AG04450 (cell line): Measurements from ENCODE around the gene CCDC92B. TPM values are rescaled to one million over a fixed set of nuclear protein-coding genes. Genes with fewer than 3 reads are reported as not detected.
"Not testable (repeated sequence)": the region's sequence is repeated elsewhere in the genome, so short reads cannot be mapped to it uniquely, and the experiment has no call there.

ENCODE experiments used
- CTCF ChIA-PET: fragments of 300-600, 350-600 bp; formaldehyde crosslinking; extraction: SDS; loops from one replicate; lab custom pipeline; 2022; ENCODE audit warnings: antibody characterized with exemption, inconsistent platforms; lab: Charles Lee
- POLR2A ChIA-PET: fragments of 350-600 bp; formaldehyde crosslinking; extraction: SDS; loops from one replicate; lab custom pipeline; 2021; ENCODE audit warnings: antibody characterized with exemption, inconsistent platforms; lab: Yijun Ruan, JAX
- DNase-seq: peaks from one replicate; pipeline ENCODE4 v3.0.0-alpha.2; 2011; ENCODE audit warnings: low read depth, low spot score
- H3K27ac ChIP-seq: one replicate; pipeline ENCODE4 v1.5.1; 2012; ENCODE audit warnings: low read depth, low read length, control low read depth
- H3K27me3 ChIP-seq: one replicate; pipeline ENCODE4 v1.6.0; 2012; ENCODE audit warnings: low read length; ENCODE audit not compliant: control insufficient read depth, insufficient read depth
- H3K4me3 ChIP-seq: 2 replicates; pipeline ENCODE4 v1.5.1; 2011; ENCODE audit warnings: mild to moderate bottlenecking, low read depth, low read length, control low read depth
- H3K9me3 ChIP-seq: 2 replicates; pipeline ENCODE4 v1.5.1; 2012; ENCODE audit warnings: low read length; ENCODE audit not compliant: control insufficient read depth, insufficient read depth
- polyA plus RNA-seq: library from polyadenylated mRNA; depleted of rRNA; stranded (reverse); fragments of >200 nt; gene quantifications from 2 replicates; pipeline ENCODE4 v1.2.3, GENCODE V29; 2011
- TF ChIP-seq, protein P1 (sequence below): IDR thresholded peaks from 2 replicates; pipeline ENCODE4 v1.5.1; 2011; ENCODE audit warnings: low read depth, low read length, control low read depth, inconsistent platforms

CCDC92B gene
- polyA plus RNA-seq, 1 experiment = not detected

DNA sequence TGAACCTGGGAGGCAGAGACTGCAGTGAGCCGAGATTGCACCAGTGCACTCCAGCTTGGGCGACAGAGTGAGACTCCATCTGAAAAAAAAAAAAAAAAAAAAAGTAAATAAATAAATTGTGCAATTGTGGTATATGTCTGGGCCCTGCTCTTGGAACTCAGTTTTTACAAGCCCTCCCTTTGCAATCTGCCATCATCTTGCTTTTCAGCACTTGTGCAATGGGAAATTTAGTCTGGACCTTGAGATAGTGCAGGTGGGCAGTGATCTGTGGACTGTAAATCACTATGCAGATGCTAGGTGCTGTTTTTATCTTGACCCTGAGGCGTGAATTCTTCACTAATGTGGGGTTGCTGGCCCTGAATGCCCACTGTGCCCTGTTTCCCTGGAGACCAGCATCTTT lies 40.2 kb upstream of the CCDC92B start:
- CTCF ChIA-PET = no interaction called here
- no peak overlapping the region for H3K27ac ChIP-seq
- H3K27me3 ChIP-seq = peaks cover 13% of the 10 kb centered on the region
- TF ChIP-seq, protein P1, sequence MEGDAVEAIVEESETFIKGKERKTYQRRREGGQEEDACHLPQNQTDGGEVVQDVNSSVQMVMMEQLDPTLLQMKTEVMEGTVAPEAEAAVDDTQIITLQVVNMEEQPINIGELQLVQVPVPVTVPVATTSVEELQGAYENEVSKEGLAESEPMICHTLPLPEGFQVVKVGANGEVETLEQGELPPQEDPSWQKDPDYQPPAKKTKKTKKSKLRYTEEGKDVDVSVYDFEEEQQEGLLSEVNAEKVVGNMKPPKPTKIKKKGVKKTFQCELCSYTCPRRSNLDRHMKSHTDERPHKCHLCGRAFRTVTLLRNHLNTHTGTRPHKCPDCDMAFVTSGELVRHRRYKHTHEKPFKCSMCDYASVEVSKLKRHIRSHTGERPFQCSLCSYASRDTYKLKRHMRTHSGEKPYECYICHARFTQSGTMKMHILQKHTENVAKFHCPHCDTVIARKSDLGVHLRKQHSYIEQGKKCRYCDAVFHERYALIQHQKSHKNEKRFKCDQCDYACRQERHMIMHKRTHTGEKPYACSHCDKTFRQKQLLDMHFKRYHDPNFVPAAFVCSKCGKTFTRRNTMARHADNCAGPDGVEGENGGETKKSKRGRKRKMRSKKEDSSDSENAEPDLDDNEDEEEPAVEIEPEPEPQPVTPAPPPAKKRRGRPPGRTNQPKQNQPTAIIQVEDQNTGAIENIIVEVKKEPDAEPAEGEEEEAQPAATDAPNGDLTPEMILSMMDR = no peak
- no peak for DNase-seq
- POLR2A ChIA-PET = no interaction called here
- H3K4me3 ChIP-seq = no peak overlapping the region
- no peaks in the 10 kb centered on the region for H3K9me3 ChIP-seq

DNA sequence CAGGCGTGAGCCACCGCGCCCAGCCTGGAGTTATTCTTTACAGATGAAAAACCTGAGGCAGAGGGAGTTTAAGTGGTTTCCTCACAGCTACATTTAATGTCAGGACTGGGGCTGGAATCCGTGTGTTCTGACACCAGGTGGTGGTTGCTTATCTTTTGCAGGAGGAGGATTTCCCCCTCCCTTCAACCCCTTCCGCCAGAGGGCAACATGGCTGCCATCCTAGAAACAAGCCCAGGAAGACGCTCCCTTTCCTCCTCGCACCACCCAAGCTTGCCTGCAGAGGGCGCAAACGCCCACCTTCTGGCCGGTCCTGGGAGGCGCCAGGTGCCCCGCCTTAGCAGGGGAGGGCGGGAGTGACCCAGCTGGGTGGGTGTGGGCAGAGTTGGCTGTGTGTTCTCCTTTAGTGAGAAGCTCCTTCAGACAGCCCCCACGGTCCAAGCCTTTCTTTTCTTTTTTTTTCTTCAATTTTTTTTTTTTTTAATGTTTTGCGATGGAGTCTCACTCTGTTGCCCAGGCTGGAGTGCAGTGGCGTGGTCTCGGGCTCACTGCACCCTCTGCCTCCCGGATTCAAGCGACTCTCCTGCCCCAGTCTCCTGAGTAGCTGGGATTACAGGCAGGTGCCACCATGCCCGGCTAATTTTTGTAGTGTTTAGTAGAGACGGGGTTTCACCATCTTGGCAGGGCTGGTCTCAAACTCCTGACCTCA lies 36.9 kb upstream of the CCDC92B start:
- no peak overlapping the region for H3K4me3 ChIP-seq
- POLR2A ChIA-PET = no interaction called here

DNA sequence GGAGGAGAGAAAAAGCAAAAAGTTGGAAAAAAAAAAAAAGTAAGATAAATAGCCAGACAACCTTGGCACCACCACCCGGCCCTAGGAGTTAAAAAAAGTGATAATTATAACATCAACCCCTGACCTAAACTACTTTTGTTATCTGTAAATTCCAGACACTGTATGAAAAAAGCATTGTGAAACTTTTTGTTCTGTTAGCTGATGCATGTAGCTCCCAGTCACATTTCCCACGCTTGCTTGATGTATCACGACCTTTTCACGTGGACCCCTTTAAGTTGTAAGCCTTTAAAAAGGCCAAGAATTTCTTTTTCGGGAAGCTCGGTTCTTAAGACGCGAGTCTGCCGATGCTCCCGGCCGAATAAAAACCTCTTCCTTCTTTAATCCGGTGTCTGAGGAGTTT lies 35.9 kb upstream of the CCDC92B start:
- DNase-seq, H3K9me3 ChIP-seq, H3K4me3 ChIP-seq, H3K27ac ChIP-seq, H3K27me3 ChIP-seq: not testable (repeated sequence)
- ChIA-PET POLR2A (interaction anchor here (0.6 kb wide), 1 partner anchor 1001 kb away, joined by 6 read pairs; no protein-coding TSS in a partner anchor), CTCF (interaction anchor here (1.0 to 2.4 kb wide), 3 partner anchors 13 to 227 kb away, joined by 3 to 9 read pairs (median 3); no protein-coding TSS in a partner anchor)

More for the DNA sequence above, 36.9 kb upstream of the CCDC92B start:
- peaks cover 2% of the 10 kb centered on the region for H3K27me3 ChIP-seq
- H3K9me3 ChIP-seq = peaks cover 4% of the 10 kb centered on the region; the same call in 1 of the 2 replicates
- no peak overlapping the region for H3K27ac ChIP-seq
- CTCF ChIA-PET = interaction anchor here (0.6 to 2.4 kb wide), 11 partner anchors 14 to 862 kb away, joined by 3 to 9 read pairs (median 3); no protein-coding TSS in a partner anchor
- TF ChIP-seq, protein P1 = peak; percentile 74
- peak; percentile 29 for DNase-seq

DNA sequence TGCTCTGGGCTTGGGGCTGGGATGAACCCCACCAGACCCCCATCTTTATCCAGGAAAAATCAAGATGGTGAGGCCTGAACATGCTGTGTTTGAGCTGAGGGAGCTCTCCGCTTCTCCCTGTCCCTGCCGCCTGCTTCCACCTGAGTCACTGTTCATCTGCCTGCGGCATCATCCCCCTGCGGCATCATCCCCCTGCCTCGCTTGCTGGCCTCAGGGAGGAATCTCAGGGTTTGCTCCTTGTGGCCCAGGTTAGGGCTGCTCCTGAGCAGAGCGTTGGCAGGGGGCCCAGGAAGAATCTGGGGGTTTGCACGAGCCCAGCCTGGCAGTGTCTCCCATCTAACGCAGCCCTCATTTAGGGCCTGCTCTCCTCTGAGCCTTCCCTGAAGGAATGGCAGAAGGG lies 35.4 kb upstream of the CCDC92B start:
- DNase-seq = no peak
- ChIA-PET POLR2A (interaction anchor here (0.6 kb wide), 1 partner anchor 1001 kb away, joined by 6 read pairs; no protein-coding TSS in a partner anchor), CTCF (interaction anchor here (2.4 kb wide), 1 partner anchor 228 kb away, joined by 9 read pairs; no protein-coding TSS in a partner anchor)
- Histone ChIP-seq H3K27ac (no peak overlapping the region), H3K4me3 (no peak overlapping the region), H3K27me3 (no peaks in the 10 kb centered on the region), H3K9me3 (peaks cover 4% of the 10 kb centered on the region)
- TF ChIP-seq, protein P1 = no peak

DNA sequence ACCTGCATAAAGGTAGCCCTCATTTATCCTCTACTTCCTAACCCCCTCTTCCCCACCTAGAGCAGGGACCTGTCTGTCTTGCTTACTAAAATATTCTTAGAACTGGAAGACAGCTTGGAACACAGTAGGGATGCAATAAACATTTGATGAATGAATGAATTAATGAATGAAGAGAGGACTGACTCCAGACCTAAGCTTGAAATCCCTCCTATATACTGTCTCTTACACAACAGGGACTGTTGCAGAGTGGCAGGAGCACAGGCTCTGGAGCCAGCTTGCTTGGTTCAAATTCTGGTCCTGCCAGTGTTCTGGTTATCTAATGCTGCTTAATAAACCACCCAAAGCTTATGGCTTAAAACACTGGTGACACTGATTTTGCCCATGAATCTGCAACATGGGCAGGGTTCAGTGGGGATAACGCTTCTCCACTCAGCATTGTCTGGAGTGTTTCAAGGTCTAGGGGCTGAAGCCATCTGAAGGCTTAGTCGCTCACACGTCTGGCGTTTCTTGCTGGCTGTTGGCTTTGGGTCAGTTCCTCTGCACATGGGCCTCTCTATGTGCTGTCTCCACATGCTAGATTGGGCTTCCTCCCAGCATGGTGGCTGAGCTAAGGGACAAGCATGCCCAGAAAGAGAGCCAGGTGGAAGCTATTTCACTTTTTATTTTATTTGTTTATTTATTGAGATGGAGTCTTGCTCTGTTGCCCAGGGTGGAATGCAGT lies 34.0 kb upstream of the CCDC92B start:
- H3K4me3 ChIP-seq = no peak overlapping the region
- ChIA-PET POLR2A (no interaction called here), CTCF (interaction anchor here (0.6 kb wide), 1 partner anchor 108 kb away, joined by 3 read pairs; no protein-coding TSS in a partner anchor)
- H3K27me3 ChIP-seq = peaks cover 8% of the 10 kb centered on the region
- H3K9me3 ChIP-seq = peaks cover 4% of the 10 kb centered on the region
- H3K27ac ChIP-seq = no peak overlapping the region
- TF ChIP-seq, protein P1 = no peak
- DNase-seq = no peak
